Smooth muscle cell (in vitro differentiated cells): ENCODE results near the gene HIVEP3. TPM values are rescaled to one million over a fixed set of nuclear protein-coding genes. Genes with fewer than 3 reads are reported as not detected.

ENCODE experiments used
- DNase-seq: peaks from one replicate; lab custom pipeline; 2025; ENCODE audit not compliant: unreplicated experiment; lab: John Stamatoyannopoulos, UW
- H2AFZ ChIP-seq: fragments of 200-600 bp; sonication (generic); 2 replicates; pipeline ENCODE4 v1.6.0; 2016; ENCODE audit warnings: antibody characterized with exemption, low read depth, mild to moderate bottlenecking
- H3F3A ChIP-seq: fragments of 200-600 bp; sonication (generic); 2 replicates; pipeline ENCODE4 v1.6.0; 2017; ENCODE audit warnings: antibody characterized with exemption, low read depth
- H3K27ac ChIP-seq: fragments of 200-600 bp; sonication (generic); 2 replicates; pipeline ENCODE4 v1.5.1; 2016; ENCODE audit warnings: low read depth, mild to moderate bottlenecking
- H3K27me3 ChIP-seq: fragments of 200-600 bp; sonication (generic); 2 replicates; pipeline ENCODE4 v1.6.1; 2016; ENCODE audit warnings: low read depth, mild to moderate bottlenecking
- H3K36me3 ChIP-seq: fragments of 200-600 bp; sonication (generic); 2 replicates; pipeline ENCODE4 v1.5.1; 2016; ENCODE audit warnings: low read depth
- H3K4me1 ChIP-seq: fragments of 200-600 bp; sonication (generic); 2 replicates; pipeline ENCODE4 v1.5.1; 2016; ENCODE audit warnings: low read depth
- H3K4me2 ChIP-seq: fragments of 200-600 bp; sonication (generic); 2 replicates; pipeline ENCODE4 v1.6.0; 2016; ENCODE audit warnings: mild to moderate bottlenecking
- H3K4me3 ChIP-seq: fragments of 200-600 bp; sonication (generic); 2 replicates; pipeline ENCODE4 v1.5.1; 2016; ENCODE audit warnings: mild to moderate bottlenecking
- H3K79me2 ChIP-seq: fragments of 200-600 bp; sonication (generic); 2 replicates; pipeline ENCODE4 v1.6.0; 2016; ENCODE audit warnings: low read depth, mild to moderate bottlenecking
- H3K9ac ChIP-seq: fragments of 200-600 bp; sonication (generic); 2 replicates; pipeline ENCODE4 v1.6.0; 2016; ENCODE audit warnings: low read depth
- H3K9me3 ChIP-seq: fragments of 200-600 bp; sonication (generic); replicated peaks from 2 replicates; pipeline ENCODE4 v1.5.1; 2016; ENCODE audit warnings: low read depth
- H4K20me1 ChIP-seq: fragments of 200-600 bp; sonication (generic); 2 replicates; pipeline ENCODE4 v1.6.0; 2016; ENCODE audit warnings: low read depth
- WGBS: methylation state at CpG from one replicate; pipeline ENCODE4 v1.1.7; 2016; ENCODE audit warnings: low lambda C conversion rate; 5-methylcytosine and 5-hydroxymethylcytosine counted together
- polyA plus RNA-seq: library from polyadenylated mRNA; unstranded; fragments of >200 nt; fragmentation: Nextera tagmentation; extraction: Ambion mirVana; gene quantifications from 2 replicates; pipeline ENCODE4 v1.2.1, GENCODE V29; 2016
- total RNA-seq: library from RNA; depleted of rRNA; stranded (reverse); fragments of >200 nt; gene quantifications from 2 replicates; pipeline ENCODE4 v1.2.3, GENCODE V29; 2014
- TF ChIP-seq, protein P1 (sequence below): fragments of 200-600 bp; sonication (generic); IDR thresholded peaks from 2 replicates; pipeline ENCODE4 v1.5.1; 2017; ENCODE audit warnings: borderline replicate concordance, mild to moderate bottlenecking, antibody characterized with exemption; ENCODE audit not compliant: insufficient read depth, poor library complexity, severe bottlenecking

HIVEP3 gene
- total and polyA plus RNA-seq, 2 experiments from 2014 or later, result 2.1 to 6.4 TPM

DNA sequence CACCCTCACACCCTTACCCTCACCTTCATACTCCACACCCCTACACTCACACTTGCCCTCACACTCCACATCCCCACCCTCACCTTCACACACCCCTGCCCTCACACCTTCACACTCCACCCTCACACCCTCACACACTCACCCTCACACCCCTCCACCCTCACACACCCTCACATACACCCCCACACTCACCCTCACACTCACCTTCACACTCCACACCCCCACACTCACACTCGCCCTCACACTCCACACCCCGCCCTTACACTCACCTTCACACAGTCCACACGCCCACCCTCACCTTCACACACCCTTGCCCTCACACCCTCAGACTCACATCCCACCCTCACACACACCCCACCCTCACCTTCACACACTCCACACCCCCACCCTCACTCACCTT, 390.6 kb downstream of the HIVEP3 start:
- H2AFZ ChIP-seq, result no peak overlapping the region
- no peaks in the 10 kb centered on the region for H3F3A ChIP-seq
- no peaks in the 10 kb centered on the region for H3K27me3 ChIP-seq
- no peak overlapping the region for H3K9ac ChIP-seq
- H3K79me2 ChIP-seq, result no peaks in the 10 kb centered on the region
- TF ChIP-seq, protein P1, sequence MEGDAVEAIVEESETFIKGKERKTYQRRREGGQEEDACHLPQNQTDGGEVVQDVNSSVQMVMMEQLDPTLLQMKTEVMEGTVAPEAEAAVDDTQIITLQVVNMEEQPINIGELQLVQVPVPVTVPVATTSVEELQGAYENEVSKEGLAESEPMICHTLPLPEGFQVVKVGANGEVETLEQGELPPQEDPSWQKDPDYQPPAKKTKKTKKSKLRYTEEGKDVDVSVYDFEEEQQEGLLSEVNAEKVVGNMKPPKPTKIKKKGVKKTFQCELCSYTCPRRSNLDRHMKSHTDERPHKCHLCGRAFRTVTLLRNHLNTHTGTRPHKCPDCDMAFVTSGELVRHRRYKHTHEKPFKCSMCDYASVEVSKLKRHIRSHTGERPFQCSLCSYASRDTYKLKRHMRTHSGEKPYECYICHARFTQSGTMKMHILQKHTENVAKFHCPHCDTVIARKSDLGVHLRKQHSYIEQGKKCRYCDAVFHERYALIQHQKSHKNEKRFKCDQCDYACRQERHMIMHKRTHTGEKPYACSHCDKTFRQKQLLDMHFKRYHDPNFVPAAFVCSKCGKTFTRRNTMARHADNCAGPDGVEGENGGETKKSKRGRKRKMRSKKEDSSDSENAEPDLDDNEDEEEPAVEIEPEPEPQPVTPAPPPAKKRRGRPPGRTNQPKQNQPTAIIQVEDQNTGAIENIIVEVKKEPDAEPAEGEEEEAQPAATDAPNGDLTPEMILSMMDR, result no peak
- H3K27ac ChIP-seq, result no peak overlapping the region
- peaks cover 9% of the 10 kb centered on the region for H4K20me1 ChIP-seq
- DNase-seq, result no peak
- 100% methylated on average over 2 of the region's 3 CpGs for WGBS
- no peak overlapping the region for H3K4me3 ChIP-seq
- no peaks in the 10 kb centered on the region for H3K9me3 ChIP-seq
- no peak overlapping the region for H3K4me2 ChIP-seq
- H3K4me1 ChIP-seq, result no peaks in the 10 kb centered on the region
- H3K36me3 ChIP-seq, result no peaks in the 10 kb centered on the region

DNA sequence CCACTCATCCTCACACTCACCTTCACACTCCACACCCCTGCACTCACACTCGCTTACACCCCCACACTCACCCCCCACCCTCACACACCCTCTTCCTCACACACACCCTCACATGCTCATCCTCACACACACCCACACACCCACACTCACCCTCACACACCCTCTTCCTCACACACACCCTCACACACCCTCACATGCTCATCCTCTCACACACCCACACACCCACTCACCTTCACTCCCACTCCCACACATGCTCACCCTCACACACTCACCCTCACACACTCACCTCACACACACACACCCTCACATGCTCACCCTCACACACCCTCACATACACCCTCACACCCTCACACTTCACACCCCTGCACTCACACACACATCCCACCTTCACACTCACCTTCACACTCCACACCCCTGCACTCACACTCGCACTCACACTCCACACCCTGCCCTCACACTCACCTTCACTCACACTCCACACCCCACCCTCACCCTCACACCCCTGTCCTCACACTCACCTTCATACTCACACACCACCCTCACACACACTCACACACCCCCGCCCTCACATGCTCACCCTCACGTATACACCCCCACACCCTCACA, 391.7 kb downstream of the HIVEP3 start:
- Histone ChIP-seq H4K20me1 (peaks cover 9% of the 10 kb centered on the region), H3K9ac (no peak overlapping the region), H3K4me3 (no peak overlapping the region), H3K4me1 (no peaks in the 10 kb centered on the region), H3K79me2 (no peaks in the 10 kb centered on the region), H3K27me3 (no peaks in the 10 kb centered on the region), H3K36me3 (no peaks in the 10 kb centered on the region), H3K9me3 (no peaks in the 10 kb centered on the region), H3K27ac (no peak overlapping the region), H3K4me2 (no peak overlapping the region), H3F3A (no peaks in the 10 kb centered on the region), H2AFZ (no peak overlapping the region)
- WGBS, result 89% methylated on average over 3 of the region's 4 CpGs
- TF ChIP-seq, protein P1, result no peak
- DNase-seq, result no peak

DNA sequence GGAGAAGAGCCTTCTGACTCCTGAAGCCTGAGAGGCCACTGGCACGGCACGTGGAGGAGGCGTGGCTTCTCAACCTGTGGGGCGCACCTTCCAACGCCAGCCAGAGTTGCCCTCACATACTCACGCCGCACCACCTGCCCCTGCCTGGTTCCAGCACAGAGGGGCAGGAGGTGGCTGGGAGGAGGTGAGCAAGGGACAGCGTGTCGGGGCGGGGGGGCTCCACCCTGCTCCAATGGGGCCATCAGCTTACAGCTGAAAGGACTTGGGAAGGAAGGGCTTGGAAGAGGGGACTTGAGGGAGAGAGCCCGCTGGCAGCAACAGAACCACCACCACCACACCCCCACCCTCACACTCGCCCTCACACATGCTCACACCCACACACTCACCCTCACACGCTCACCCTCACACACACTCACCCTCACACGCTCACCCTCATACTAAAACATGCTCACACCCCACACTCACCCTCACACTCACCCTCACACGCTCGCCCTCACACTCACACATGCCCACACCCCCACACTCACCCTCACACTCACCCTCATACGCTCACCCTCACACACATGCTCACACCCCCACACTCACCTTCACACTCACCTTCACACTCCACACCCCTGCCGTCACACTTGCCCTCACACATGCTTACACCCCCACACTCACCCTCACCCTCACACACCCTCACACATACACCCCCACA, 392.7 kb downstream of the HIVEP3 start:
- Histone ChIP-seq H3K36me3 (no peaks in the 10 kb centered on the region), H3K4me1 (no peaks in the 10 kb centered on the region), H3K9me3 (no peaks in the 10 kb centered on the region), H4K20me1 (peaks cover 9% of the 10 kb centered on the region), H3K27me3 (no peaks in the 10 kb centered on the region), H3K9ac (no peak overlapping the region), H3K4me3 (no peak overlapping the region), H3K27ac (no peak overlapping the region), H3K4me2 (no peak overlapping the region), H2AFZ (no peak overlapping the region), H3F3A (no peaks in the 10 kb centered on the region), H3K79me2 (no peaks in the 10 kb centered on the region)
- 88% methylated on average over 14 of the region's 18 CpGs for WGBS
- DNase-seq, result no peak
- TF ChIP-seq, protein P1, result no peak
